ENCODE results near the gene PLEKHA7. TPM values are rescaled to one million over a fixed set of nuclear protein-coding genes. Genes with fewer than 3 reads are reported as not detected.

The PLEKHA7 gene
- total and polyA plus RNA-seq, 2 of the 8 experiments (the other 6 are each of a cell fraction or from before 2014, with no cell fraction given): 11.4 to 25.6 TPM

DNA sequence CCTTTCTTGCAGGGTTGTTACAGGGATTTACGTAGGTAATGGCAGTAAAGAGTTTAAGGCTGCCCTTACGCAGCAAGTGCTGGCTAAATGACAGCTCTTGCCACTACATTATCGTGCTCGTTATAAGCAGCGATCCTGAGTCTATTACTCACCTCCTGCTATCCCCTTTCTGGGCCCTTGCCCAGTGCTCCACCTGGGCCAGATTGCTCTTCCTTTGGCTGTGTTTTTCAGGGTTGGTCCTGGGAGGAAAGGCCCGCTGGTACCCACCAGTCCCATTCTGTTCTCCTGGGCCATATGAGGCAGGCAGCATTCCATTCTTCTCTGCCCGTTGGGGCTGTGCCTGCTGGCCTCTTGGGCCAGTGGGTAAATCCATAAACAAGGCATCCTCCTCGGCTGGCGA lies 188.2 kb downstream of the PLEKHA7 start (continued):
- TF ChIP-seq, protein P1, sequence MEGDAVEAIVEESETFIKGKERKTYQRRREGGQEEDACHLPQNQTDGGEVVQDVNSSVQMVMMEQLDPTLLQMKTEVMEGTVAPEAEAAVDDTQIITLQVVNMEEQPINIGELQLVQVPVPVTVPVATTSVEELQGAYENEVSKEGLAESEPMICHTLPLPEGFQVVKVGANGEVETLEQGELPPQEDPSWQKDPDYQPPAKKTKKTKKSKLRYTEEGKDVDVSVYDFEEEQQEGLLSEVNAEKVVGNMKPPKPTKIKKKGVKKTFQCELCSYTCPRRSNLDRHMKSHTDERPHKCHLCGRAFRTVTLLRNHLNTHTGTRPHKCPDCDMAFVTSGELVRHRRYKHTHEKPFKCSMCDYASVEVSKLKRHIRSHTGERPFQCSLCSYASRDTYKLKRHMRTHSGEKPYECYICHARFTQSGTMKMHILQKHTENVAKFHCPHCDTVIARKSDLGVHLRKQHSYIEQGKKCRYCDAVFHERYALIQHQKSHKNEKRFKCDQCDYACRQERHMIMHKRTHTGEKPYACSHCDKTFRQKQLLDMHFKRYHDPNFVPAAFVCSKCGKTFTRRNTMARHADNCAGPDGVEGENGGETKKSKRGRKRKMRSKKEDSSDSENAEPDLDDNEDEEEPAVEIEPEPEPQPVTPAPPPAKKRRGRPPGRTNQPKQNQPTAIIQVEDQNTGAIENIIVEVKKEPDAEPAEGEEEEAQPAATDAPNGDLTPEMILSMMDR (IDR thresholded peaks at IDR 0.05; ENCODE audit: control extremely low read depth in 1 of 3, insufficient read depth in 1 of 3, low read depth in 1 of 3, low read length in 3 of 3): no peak
- TF ChIP-seq CBX5 (IDR thresholded peaks at IDR 0.05; ENCODE audit: low read depth, low read length): no peak
- TF ChIP-seq SIN3A (conservative IDR thresholded peaks at IDR 0.05 in 1 of 2, IDR thresholded peaks at IDR 0.05 in 1 of 2; ENCODE audit: low read depth in 1 of 2, low read length in 2 of 2): no peak
